Lung (tissue), 10 donors: ENCODE measurements around the gene TVP23B. TPM values are rescaled to one million over a fixed set of nuclear protein-coding genes. Genes with fewer than 3 reads are reported as not detected.
"Not testable (repeated sequence)": the region's sequence is repeated elsewhere in the genome, so short reads cannot be mapped to it uniquely, and the experiment has no call there.

Source experiments
- ATAC-seq: fragments of 200-7000 bp; cut with Tn5 transposase; one replicate; pipeline ENCODE4 v1.9.1; 2020; ENCODE audit warnings: moderate number of reproducible peaks; ENCODE audit not compliant: insufficient read depth, low FRiP score
- DNase-seq, 3 donors: peaks; one replicate each; pipeline ENCODE4 v3.0.0-alpha.2; 2013 to 2017
- H3K27ac ChIP-seq, 2 donors: one replicate each; pipeline ENCODE4 v1.5.1; 2013; ENCODE audit warnings: mild to moderate bottlenecking in 2 of 2, moderate library complexity in 2 of 2, control low read depth in 1 of 2, inconsistent platforms in 1 of 2, low read depth in 1 of 2, low read length in 1 of 2
- H3K27me3 ChIP-seq, 3 donors: one replicate each; pipeline ENCODE4 v1.5.1; 2013; ENCODE audit warnings: low read length in 2 of 3; ENCODE audit not compliant: control insufficient read depth in 3 of 3, insufficient read depth in 3 of 3
- H3K36me3 ChIP-seq, 4 donors: one replicate each; pipeline ENCODE4 v1.5.1; 2013; ENCODE audit warnings: low read length in 4 of 4, mild to moderate bottlenecking in 1 of 4, moderate library complexity in 1 of 4; ENCODE audit not compliant: control insufficient read depth in 4 of 4, insufficient read depth in 4 of 4
- H3K4me1 ChIP-seq, 5 donors: one replicate each; pipeline ENCODE4 v1.5.1; 2013; ENCODE audit warnings: low read length in 5 of 5, mild to moderate bottlenecking in 2 of 5, moderate library complexity in 1 of 5; ENCODE audit not compliant: control insufficient read depth in 5 of 5, insufficient read depth in 5 of 5
- H3K4me3 ChIP-seq: one replicate; pipeline ENCODE4 v1.5.1; 2013; ENCODE audit warnings: mild to moderate bottlenecking, control low read depth, moderate library complexity
- H3K9ac ChIP-seq, 2 donors: one replicate each; pipeline ENCODE4 v1.5.1; 2013; ENCODE audit warnings: low read length in 2 of 2, control low read depth in 1 of 2; ENCODE audit not compliant: insufficient read depth in 1 of 2
- H3K9me3 ChIP-seq, 4 donors: one replicate each; pipeline ENCODE4 v1.5.1; 2013; ENCODE audit warnings: low read length in 3 of 4, mild to moderate bottlenecking in 1 of 4, moderate library complexity in 1 of 4; ENCODE audit not compliant: control insufficient read depth in 4 of 4, insufficient read depth in 3 of 4
- WGBS, 2 donors: extraction: QIAGEN DNeasy Blood & Tissue Kit; methylation state at CpG; one replicate each; pipeline ENCODE4 v1.1.7; 2013; 5-methylcytosine and 5-hydroxymethylcytosine counted together
- polyA plus RNA-seq, 2 donors: library from polyadenylated mRNA; stranded (reverse); fragments of 200-250 nt; gene quantifications; one replicate each; pipeline ENCODE4 v1.2.1, GENCODE V29; 2013
- total RNA-seq, 2 donors: library from RNA; depleted of rRNA in 1 of 2; stranded (reverse); fragments of >200 nt in 1 of 2; gene quantifications; one replicate each; pipeline ENCODE4 v1.2.1, GENCODE V29; 2014 to 2021
- donor health status: Bipolar disorder and iron deficiency.
- donor health status: healthy.
- donor health status: DM: yes; HTN: yes; CAD: no.

The TVP23B gene
- total and polyA plus RNA-seq, 4 donors: 28.6 to 42.1 (median 32.9) TPM

GRCh38 chr17:18746551-18746950 lies 34.4 kb upstream of the TVP23B start:
- H3K4me3 ChIP-seq, H3K9me3 ChIP-seq, H3K4me1 ChIP-seq, H3K27ac ChIP-seq, ATAC-seq, H3K36me3 ChIP-seq, H3K9ac ChIP-seq, H3K27me3 ChIP-seq: not testable (repeated sequence)
- DNase-seq: peak; percentile 11 to 33 (median 17)
- 52 to 84% methylated on average over 3 of the region's 3 CpGs for WGBS, 2 donors

DNA sequence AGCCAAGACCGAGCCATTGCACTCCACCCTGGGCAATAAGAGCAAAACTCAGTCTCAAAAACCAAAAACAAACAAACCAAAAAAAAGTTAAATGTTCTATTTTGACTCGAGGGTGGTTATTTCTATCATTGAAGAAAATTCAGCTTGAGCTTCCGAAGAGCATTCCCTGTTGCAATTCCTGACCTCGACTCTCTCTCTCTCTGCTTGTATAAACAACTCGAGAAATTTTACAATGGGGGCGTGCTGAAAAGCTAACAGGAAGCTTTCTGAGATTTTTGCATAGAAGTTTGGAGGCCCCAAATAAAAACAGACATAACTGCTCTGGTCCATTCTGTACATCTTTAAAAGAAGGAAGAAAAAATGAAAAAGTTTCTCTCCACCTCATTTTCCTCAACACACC lies 33.5 kb upstream of the TVP23B start:
- H3K4me1 ChIP-seq, H3K9ac ChIP-seq, H3K4me3 ChIP-seq, ATAC-seq, H3K27ac ChIP-seq, H3K9me3 ChIP-seq, H3K36me3 ChIP-seq, H3K27me3 ChIP-seq: not testable (repeated sequence)
- WGBS, 2 donors: 48 to 71% methylated on average over 6 of the region's 6 CpGs
- peak in 2 of 3 donors; percentile 47 to 69 for DNase-seq

GRCh38 chr17:18750242-18750641 lies 30.7 kb upstream of the TVP23B start:
- H3K9ac ChIP-seq, DNase-seq, H3K9me3 ChIP-seq, H3K36me3 ChIP-seq, H3K27me3 ChIP-seq, H3K4me1 ChIP-seq, H3K27ac ChIP-seq, ATAC-seq, H3K4me3 ChIP-seq: not testable (repeated sequence)
- 98 to 100% methylated on average over 1 of the region's 1 CpG for WGBS, 2 donors

DNA sequence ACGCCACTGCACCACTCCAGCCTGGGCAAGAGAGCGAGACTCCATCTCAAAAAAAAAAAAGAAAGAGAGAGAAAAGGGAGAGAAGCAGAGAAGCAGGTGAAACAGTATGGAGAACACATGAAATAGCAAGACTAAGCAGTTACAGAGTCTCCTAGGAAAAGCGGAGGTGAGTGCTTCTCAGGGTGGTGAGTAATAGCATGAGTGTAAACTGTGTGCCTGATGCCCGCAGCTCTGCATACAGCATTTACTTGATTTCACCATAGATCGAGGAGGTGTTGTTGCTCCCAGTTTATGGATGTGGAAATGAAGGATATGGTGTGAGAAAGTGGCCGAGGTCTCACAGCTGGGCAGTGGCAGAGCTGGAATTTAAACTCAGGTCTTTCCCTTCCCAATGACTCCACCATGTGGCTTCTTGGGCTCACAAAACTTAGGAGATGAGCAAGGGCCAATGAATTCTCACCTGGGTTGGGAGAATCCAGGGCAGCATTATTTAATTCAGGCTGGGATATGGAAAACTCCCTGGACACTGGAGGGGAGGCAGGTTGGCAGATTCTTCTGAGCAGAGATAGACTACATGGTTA lies 27.1 kb upstream of the TVP23B start:
- H3K36me3 ChIP-seq, H3K4me3 ChIP-seq, DNase-seq, H3K27me3 ChIP-seq, H3K27ac ChIP-seq, ATAC-seq, H3K9me3 ChIP-seq, H3K4me1 ChIP-seq, H3K9ac ChIP-seq: not testable (repeated sequence)
- 82 to 87% methylated on average over 5 of the region's 6 CpGs for WGBS, 2 donors

DNA sequence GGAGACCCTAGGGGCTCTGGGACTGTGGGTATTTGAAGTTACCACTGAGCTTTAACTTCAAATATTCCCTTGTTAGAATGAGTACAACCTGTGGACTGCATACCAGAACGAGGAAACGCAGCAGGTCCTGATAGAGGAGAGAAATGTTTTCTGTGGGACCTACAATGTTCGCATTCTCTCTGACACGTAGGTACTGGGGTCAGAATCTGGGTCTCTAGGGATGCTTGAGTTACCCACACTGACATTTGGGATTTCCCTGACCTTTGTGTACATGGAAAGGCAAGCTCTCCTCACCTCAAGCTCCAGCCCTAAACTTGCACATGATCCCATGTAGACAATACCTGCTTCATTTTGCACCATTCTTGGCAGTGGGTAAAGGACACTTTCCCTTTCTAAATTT lies 25.0 kb upstream of the TVP23B start:
- H3K36me3 ChIP-seq, H3K9ac ChIP-seq, DNase-seq, ATAC-seq, H3K4me3 ChIP-seq, H3K9me3 ChIP-seq, H3K27me3 ChIP-seq, H3K4me1 ChIP-seq, H3K27ac ChIP-seq: not testable (repeated sequence)
- 88 to 90% methylated on average over 4 of the region's 4 CpGs for WGBS, 2 donors

DNA sequence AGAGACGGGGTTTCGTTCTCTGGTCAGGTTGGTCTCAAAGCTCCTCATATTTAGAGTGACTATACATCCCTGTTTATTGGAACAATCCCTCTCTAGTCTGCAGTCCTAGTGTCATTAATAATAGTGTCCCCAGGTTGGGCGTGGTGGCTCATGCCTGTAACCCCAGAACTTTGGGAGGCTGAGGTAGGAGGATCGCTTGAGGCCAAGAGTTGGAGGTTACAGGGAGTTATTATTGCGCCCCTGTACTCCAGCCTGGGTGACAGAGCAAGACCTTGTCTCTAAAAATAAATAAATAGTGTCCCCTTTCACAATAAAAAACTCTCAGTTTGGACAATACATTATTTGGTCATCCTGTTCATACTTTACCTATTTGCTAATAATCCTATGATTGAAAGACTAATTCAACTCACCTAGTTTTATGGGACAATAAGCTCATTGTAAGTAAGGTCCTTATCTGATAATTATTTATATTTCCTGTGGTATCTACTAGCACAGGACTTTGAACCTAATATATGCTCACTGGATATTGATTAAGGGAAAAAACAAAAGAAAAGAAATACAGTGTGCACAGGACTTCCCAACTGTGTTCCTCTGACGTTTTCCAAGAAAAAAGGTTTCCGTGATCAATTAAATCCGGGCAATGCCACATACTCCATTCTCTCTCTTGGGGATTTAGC lies 23.5 kb upstream of the TVP23B start:
- ATAC-seq, H3K27ac ChIP-seq, H3K36me3 ChIP-seq, H3K4me1 ChIP-seq, H3K9me3 ChIP-seq, H3K4me3 ChIP-seq, DNase-seq, H3K27me3 ChIP-seq, H3K9ac ChIP-seq: not testable (repeated sequence)
- WGBS, 2 donors: 88 to 95% methylated on average over 8 of the region's 8 CpGs

DNA sequence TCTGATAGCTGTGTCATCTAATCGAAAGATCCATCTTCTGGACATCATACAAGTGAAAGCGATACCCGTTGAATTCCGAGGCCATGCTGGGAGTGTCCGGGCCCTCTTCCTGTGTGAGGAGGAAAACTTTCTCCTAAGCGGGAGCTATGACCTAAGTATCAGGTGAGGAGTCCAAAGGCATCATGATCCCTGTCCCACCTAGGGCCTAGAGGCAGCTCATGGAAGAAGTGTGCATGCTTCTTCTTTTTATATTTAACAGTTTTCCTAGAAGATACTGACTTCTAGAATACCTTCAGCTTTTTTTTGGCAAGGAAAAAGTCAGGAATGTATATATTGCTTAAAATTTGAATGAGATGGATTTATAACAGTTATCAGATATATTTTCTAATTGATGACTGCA lies 22.6 kb upstream of the TVP23B start:
- not testable (repeated sequence) for H3K27ac ChIP-seq, H3K9ac ChIP-seq, H3K27me3 ChIP-seq, H3K36me3 ChIP-seq, ATAC-seq, H3K9me3 ChIP-seq, DNase-seq, H3K4me1 ChIP-seq, H3K4me3 ChIP-seq
- 88 to 100% methylated on average over 1 of the region's 6 CpGs for WGBS, 2 donors

- not testable (repeated sequence) for H3K9ac ChIP-seq, H3K4me1 ChIP-seq, H3K4me3 ChIP-seq, H3K27ac ChIP-seq, H3K27me3 ChIP-seq, ATAC-seq, DNase-seq, H3K36me3 ChIP-seq, H3K9me3 ChIP-seq
- whole genome bisulfite sequencing, 2 donors: 92 to 98% methylated on average over 6 of the region's 6 CpGs
Observed at GRCh38 chr17:18760221-18760620, 20.8 kb upstream of the TVP23B start.
